NCI-H345 treated with DMSO at 0.1 percent for 48 hours (cell line): ENCODE measurements around the gene EIF4G3.

Experiments used
- DNase-seq: peaks from one replicate; lab custom pipeline; 2025; ENCODE audit not compliant: unreplicated experiment; lab: John Stamatoyannopoulos, UW

Gene EIF4G3

DNA sequence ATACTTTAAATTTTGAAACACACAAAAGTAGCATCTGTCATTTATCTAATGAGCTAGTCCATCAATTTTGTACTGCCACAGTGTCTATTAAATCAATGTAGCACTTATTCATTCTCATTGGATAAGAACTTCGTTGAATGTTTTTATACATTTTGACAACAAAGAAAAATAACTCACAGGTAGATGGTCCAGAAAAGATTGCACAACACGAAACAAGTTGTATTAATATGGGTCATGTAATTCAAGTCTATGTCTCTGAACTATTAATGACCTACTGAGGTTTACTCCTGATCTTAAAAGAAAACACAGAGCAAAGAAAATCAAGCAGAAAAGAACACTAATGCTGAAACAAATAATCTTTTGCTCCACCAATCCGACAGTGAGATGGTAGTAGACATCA lies 404.9 kb downstream of the EIF4G3 start:
- no peak for DNase-seq

DNA sequence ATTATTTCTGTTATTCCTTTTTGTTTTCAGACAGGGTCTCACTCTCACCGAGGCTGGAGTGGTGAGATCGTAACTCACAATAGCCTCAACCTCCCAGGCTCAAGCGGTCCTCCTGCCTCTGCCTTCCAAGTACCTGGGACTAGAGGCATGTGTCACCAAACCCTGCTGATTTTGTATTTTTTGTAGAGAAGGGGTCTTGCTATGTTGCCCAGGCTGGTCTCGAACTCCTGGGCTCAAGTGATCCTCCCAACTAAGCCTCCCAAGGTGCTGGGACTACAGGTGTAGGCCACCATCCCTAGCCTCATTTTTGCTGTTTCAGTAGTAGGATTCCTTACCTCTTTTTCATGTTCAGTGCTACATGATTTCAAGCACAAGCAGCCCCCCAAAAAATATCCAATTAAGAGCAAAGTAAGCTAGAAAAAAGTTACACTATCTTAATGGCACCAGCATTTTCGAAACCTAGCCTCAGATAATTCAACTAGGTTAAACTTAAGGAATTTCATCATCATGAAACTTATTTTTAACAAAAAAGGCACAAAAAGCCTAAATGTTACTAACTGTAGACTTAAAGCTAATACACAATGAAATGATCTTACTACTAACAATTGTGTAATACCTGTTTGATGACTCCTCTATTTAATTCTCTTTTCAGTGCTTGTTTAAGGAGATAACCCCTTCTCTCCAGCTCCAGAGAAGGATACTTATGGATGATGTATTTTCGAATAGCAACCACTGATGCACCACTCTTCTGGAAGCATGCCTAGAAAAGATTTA lies 406.2 kb downstream of the EIF4G3 start:
- no peak for DNase-seq

DNA sequence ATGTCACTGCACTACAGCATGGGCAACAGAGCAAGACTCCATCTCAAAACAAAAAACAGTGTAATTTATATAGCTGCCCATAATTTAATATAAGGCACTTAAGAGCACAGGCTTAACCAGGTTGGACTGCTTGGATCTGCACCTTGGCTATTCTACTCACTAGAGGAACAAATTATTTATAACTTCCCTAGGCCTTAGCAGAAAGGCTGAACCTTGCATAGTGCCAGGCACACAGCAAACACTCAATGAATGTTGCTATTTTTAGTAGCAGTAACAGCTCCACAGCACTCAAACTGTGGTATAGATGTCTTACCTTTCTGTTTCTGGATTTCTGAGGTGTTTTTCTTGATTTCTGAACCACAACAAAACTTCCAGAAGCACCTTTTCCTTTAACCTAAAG lies 409.4 kb downstream of the EIF4G3 start:
- DNase-seq: no peak

DNA sequence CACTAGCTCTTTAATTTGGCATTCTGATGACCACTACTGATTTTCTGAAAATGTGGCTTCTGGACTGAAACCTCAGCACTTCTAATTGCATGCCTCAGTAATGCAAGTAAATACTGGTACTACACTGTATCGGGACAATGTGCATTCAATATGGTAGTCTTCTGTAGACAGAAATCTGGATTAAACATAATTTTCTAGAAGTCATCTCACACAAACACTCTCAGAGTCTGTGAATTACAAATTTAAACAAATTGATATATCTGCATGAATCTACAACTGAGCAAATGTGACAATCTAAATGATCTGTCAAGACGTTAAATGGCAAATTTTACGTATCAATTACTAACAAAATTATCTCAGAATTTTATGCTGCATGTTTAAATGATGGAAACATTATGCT lies 413.3 kb downstream of the EIF4G3 start:
- DNase-seq: no peak

DNA sequence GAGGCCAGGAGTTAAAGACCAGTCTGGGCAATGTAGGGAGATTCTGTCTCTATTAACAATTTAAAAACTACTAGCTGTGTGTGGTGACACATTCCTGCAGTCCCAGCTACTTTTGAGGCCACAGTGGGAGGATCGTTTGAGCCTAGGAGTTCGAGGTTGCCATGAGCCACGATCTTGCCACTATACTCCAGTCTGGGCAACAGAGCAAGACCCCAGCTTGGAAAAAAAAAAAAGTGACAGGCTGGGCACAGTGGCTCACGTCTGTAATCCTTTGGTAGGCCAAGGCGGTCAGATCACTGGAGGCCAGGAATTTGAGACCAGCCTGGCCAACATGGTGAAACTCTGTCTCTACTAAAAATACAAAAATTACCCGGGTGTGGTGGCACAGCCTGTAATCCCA lies 416.4 kb downstream of the EIF4G3 start:
- DNase-seq: no peak
